AG10803 (cell line): ENCODE measurements around the gene ENKUR.
A peak's percentile ranks its signal among the peaks of the same experiment; 100 is the strongest.

Experiments used
- DNase-seq: peaks from one replicate; pipeline ENCODE4 v3.0.0; 2010; ENCODE audit warnings: low read depth
- H3K4me3 ChIP-seq: 2 replicates; pipeline ENCODE4 v1.5.1; 2011; ENCODE audit warnings: mild to moderate bottlenecking, low read length, control low read depth
- TF ChIP-seq, protein P1 (sequence below): conservative IDR thresholded peaks from 2 replicates; pipeline ENCODE4 v1.5.1; 2011; ENCODE audit warnings: mild to moderate bottlenecking, low read length, control low read depth, inconsistent platforms

ENKUR gene

DNA sequence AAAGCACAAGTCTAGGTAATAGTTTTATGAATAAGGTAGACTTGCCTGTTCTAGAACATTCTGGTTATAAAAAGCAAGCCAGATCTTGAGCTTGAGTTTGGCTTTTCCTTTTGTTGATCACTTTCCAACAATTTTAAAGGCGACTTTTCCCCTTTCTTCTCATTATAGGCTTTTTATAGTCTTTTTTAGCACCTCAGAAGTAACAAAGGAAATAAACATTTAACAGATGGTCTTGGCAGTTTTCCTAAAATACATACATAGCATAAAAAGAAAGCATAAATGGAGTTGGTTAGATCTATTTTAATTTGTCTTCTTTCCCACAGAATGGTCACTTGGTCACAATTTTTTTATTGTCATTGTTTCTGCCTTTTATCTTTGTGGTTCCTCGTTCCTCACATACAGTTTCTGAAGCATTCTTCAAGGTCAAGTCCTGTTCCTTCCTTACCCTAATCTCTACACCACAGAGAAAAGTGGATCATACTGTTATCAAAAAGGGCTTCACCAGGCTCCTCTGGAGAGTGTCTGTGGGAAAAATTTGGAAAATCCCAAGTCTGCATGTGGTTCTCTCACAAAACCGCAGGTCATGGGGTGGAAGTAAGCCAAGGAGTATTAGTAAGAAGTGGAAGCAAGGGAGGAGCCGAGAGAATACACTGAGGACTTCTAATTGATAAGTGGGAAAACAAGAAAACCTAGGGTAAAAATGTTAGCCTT lies 31.8 kb upstream of the ENKUR start:
- peak; percentile 88 for DNase-seq
- H3K4me3 ChIP-seq, result no peak overlapping the region
- TF ChIP-seq, protein P1, sequence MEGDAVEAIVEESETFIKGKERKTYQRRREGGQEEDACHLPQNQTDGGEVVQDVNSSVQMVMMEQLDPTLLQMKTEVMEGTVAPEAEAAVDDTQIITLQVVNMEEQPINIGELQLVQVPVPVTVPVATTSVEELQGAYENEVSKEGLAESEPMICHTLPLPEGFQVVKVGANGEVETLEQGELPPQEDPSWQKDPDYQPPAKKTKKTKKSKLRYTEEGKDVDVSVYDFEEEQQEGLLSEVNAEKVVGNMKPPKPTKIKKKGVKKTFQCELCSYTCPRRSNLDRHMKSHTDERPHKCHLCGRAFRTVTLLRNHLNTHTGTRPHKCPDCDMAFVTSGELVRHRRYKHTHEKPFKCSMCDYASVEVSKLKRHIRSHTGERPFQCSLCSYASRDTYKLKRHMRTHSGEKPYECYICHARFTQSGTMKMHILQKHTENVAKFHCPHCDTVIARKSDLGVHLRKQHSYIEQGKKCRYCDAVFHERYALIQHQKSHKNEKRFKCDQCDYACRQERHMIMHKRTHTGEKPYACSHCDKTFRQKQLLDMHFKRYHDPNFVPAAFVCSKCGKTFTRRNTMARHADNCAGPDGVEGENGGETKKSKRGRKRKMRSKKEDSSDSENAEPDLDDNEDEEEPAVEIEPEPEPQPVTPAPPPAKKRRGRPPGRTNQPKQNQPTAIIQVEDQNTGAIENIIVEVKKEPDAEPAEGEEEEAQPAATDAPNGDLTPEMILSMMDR, result no peak

DNA sequence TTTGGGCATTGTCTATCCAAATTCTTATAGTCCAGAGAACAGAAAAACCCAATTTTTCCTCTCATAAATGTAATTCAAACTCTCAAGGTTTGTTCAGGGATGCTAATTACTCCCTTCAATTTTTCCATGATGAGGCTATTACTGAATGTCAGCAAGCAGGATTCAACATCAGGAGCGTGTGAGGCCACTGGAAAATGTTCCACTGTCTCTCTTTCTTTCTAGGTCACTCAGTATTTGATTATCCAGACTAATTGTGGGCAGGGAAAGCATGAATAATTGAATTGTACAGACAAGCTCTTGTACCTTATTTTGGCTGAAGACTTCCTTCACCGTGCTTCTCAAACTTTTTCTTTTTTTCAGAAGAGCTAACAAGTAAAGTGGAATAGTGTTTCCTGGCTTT lies 31.1 kb upstream of the ENKUR start:
- no peak overlapping the region for H3K4me3 ChIP-seq
- TF ChIP-seq, protein P1, result no peak
- DNase-seq, result no peak

DNA sequence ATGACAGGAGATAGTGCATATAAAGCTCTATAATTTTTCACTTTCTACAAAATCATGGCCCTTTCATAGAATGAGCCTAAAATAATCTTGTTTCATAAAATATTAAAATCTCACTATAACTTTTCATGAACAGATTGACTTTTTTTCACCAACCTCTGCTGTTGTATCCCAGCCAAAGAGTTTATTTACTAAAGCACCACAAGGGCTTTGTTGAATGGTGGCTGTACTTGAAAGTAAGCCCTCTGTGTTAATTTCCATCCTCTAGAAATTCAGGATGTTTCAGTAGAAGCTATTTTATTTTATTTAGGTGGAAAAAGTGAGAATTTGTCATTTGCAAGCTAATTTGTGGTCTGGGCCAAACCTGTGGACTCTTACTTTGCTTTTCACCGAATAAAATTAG lies 30.7 kb upstream of the ENKUR start:
- TF ChIP-seq, protein P1, result no peak
- H3K4me3 ChIP-seq, result no peak overlapping the region
- no peak for DNase-seq

DNA sequence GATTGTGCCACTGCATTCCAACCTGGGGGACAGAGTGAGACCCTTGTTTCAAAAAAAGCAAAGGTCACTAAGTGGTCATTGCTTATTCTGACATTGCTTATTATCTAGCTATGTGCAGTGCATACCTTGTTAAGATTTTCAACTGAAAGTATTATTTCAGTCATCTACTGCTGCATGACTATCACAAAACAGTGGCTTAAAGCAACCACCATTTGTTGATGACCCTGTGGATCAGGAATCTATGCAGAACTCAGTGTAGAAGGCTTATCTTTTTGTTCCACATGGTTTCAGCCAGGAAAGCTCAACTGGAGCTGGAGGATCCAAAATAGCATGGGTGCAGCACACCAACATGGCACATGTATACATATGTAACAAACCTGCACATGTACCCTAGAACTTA lies 23.6 kb upstream of the ENKUR start:
- DNase-seq, result no peak
- TF ChIP-seq, protein P1, result no peak
- no peak overlapping the region for H3K4me3 ChIP-seq

DNA sequence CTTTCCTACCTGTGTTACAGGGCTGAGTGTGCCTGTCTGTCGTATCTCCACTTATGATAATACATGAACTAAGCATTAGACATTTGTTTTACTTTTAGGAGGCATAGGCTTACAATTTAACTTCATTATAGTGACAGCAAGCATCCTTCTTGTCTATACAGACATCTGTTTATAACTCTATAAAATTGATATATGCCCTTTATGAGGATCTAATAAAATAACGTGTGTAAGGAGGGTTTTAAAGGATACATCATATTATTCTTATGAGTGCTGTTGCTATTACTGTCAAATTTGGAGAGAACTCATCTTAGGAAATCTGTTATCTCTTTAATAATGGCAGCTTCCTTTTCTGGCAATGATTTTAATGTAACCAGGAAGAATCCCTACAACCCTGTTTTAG lies 22.4 kb upstream of the ENKUR start:
- H3K4me3 ChIP-seq, result no peak overlapping the region
- no peak for DNase-seq
- TF ChIP-seq, protein P1, result no peak

DNA sequence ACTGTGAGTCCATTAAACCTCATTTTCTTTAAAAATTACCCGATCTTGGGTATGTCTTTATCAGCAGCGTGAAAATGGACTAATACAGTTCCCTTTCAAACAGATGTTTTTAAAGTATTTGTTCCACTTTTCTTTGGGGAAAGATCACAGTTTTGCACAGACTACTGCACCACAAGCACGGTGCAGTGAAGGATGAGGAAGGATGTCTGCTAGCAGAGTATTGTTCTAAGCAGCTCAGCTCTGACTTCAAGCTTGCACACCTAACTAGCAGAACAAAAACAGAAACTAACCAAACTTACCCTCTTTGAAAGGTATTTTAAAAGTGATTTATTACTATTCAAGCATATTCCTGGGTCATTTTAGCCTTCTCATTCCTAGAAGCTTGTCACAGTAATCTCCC lies 20.4 kb upstream of the ENKUR start:
- TF ChIP-seq, protein P1, result no peak
- no peak for DNase-seq
- no peak overlapping the region for H3K4me3 ChIP-seq

DNA sequence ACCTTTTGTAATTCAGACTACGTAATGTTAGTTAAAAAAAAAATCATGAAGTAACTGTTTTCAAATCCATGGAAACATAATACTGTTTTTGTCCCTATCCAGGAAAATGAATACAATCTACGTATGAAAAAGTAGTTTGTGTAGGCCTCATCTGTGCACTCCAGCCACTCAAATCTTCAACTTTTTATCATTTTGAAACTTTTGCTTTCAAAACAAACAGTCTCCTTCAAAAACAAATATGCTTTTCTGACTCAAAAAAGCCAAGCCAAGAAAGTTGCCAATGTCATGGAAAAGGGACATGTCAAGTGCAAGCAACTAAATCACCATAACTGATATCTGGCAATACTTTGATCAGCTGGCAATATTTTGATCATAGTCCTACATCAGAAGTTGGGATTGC lies 13.6 kb upstream of the ENKUR start:
- TF ChIP-seq, protein P1, result no peak
- no peak overlapping the region for H3K4me3 ChIP-seq
- no peak for DNase-seq
